ENCODE results near the gene ZNF32. TPM values are rescaled to one million over a fixed set of nuclear protein-coding genes. Genes with fewer than 3 reads are reported as not detected.

Gene ZNF32
- total RNA-seq, 1 experiment from 2014 or later = not detected

GRCh38 chr10:43681220-43681619 lies 32.5 kb upstream of the ZNF32 start:
- no peak for DNase-seq (ENCODE audit: low spot score)

- peak; percentile 59 for DNase-seq (ENCODE audit: low spot score)
These were observed 31.4 kb upstream of the ZNF32 start for GRCh38 chr10:43680035-43680434.

GRCh38 chr10:43679509-43679908 lies 30.8 kb upstream of the ZNF32 start:
- DNase-seq (ENCODE audit: low spot score) = peak; percentile 46

- DNase-seq (ENCODE audit: low spot score) = no peak
These were observed 30.0 kb upstream of the ZNF32 start for GRCh38 chr10:43678654-43679053.

GRCh38 chr10:43676901-43677300 lies 28.2 kb upstream of the ZNF32 start:
- no peak for DNase-seq (ENCODE audit: low spot score)

GRCh38 chr10:43676331-43676730 lies 27.6 kb upstream of the ZNF32 start:
- no peak for DNase-seq (ENCODE audit: low spot score)

GRCh38 chr10:43674553-43675210 lies 26.0 kb upstream of the ZNF32 start:
- no peak for DNase-seq (ENCODE audit: low spot score)

GRCh38 chr10:43673471-43673870 lies 24.8 kb upstream of the ZNF32 start:
- no peak for DNase-seq (ENCODE audit: low spot score)

DNA sequence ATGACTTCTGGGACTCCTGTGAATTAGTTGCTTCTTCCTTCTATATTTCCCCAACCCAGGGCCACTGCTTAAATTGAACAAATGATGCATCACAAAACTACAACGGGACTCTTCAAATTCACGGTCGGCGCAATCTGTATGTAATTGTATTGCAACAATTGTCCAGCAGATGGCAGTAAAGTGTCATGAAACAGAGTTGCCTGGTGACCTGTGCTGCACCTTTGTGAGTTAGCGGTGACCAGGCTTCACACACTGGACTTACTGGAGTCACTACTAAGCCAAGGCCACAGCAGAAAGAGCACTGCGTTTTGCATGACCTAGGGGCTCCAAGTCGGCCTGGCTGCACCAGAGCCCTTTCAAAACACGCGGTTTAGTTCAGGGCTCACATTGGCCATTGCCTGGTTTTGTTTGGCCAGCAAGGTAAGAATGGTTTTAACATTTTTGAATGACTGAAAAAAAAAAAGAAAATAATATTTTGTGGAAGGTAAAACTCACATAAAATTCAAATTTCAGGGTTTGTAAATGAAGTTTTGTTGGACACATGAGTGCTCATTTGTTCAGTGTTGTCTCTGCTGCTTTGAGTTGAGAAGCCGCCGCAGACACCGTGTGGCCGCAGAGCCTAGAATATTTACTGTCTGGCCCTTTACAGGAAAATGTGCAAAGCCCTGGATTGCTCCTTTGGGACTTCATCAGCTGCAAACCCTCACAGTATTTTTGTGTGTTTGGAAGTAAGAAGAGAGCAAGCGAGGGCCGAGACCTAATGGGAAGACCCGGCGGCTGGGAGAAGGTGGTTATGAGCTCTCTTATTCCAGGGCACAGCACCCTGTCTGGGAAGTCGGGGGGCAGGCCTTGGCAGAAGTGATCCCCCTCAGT lies 23.2 kb upstream of the ZNF32 start:
- peak; percentile 64 for DNase-seq (ENCODE audit: low spot score)

DNA sequence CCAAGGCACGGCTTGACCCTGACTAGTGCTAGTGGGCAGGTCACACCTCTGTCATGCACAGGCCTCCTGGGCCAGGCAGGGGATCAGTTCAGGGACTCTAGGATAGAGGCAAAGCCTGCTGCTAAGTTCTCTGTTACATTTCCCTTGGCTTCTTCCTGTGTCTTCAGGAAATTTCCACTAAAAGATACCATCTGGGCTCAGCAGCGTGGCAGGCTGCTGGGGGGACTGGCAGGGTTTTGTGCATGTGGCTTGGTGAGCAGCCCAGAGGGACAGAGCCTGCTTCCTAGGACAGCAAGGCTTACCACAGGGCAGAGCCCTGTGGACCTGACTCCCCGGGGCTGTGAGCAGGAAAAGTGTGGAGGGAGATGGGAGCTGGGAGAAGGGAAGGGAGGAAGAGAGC lies 20.7 kb upstream of the ZNF32 start:
- DNase-seq (ENCODE audit: low spot score) = no peak

GRCh38 chr10:43667761-43668386 lies 19.2 kb upstream of the ZNF32 start:
- DNase-seq (ENCODE audit: low spot score) = no peak

DNA sequence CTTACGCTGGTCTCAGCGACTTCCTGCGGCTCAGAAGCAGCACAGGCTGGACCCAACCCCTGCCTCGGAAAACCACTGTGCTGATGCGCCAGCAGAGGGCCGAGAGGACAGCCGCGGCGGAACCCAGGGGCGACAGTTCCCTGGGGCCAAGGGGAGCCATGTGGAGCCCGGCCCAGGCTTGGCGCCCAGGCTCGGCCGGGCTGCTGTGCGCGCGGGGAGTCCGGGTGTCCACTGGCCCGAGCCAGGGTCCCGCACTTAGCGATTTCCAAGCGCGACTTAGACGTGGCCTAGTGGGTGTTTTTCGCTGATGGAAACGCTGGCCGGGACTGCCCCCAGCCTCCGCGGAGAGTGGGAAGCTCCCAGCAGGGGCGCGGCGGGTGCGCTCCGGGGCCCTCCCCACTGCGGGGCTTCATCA lies 18.6 kb upstream of the ZNF32 start:
- DNase-seq (ENCODE audit: low spot score) = no peak

DNA sequence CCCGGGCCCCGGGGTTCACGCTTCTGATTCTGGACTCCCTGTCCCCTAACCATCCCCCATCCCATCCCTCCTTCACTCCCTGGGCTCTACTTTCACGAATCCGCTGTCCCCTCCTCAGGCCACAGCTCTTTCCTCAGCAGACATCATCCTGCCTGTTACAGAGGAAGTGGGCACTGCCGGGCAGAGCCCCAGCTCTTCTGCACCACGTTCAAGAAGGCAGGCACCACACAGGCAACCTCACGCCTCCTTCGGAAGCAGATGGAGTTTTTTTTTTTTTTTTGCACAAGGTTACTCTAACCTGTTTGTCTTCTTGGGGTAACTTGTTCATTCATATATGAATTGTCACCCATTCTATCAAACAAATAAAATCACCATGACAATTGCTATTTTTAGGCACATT lies 17.9 kb upstream of the ZNF32 start:
- DNase-seq (ENCODE audit: low spot score) = no peak

DNA sequence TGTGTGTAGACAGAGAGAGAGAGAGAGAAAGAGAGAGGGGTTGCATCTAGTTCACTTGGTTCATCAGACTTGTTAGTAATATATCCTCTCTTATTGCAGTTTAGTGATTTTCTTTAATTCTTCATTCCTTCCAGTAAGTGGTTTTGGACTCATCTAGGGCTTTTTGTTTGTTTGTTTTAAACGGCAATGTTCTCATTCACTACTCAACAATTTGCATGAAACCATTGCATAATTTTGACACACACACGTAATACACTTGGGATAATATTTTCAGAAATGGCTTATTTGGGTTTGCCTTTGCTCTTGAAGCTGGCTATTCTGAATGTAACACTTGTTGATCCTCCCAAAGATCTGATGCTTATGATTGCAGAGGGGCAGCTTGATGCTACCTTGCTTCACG lies 16.4 kb upstream of the ZNF32 start:
- no peak for DNase-seq (ENCODE audit: low spot score)

DNA sequence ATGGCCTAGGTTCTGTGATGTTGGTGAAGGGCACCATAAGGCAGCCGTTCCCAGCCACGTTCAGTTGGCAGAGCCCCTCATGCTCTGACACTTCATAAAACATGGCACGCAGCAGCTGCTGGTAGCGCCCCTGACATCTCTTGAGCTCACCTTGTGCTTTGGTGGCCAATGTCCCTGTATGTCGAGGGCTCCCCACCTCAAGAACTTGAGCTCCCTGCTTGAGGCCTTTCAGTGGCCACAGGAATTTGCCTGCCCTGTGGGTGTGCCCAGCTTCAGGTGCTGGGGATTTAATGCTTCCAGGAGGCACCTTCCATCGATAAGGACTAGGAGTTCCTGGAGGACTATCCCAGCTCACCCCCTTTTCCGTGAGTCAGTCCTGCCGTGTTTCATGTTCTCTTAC lies 9.5 kb upstream of the ZNF32 start:
- no peak for DNase-seq (ENCODE audit: low spot score)

- DNase-seq (ENCODE audit: low spot score) = no peak
These were observed 6.6 kb upstream of the ZNF32 start for GRCh38 chr10:43655311-43655710.

DNA sequence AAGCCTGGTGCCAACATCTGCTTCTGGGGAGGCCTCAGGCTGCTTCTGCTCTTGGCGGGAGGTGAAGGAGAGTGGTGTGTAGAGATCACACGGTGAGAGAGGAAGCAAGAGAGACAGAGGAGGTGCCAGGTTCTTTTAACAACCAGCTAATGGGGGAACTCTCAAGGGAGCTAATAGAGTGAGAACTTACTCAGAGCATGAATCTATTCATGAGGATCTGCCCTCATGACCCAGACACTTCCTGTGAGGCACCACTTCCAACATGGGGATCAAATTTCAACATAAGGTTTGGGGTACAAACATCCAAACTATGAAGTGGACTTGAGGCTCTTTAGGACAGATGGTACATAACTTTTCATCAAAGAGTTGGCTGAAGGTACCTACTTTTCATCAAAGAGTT lies 5.1 kb upstream of the ZNF32 start:
- DNase-seq (ENCODE audit: low spot score) = no peak

DNA sequence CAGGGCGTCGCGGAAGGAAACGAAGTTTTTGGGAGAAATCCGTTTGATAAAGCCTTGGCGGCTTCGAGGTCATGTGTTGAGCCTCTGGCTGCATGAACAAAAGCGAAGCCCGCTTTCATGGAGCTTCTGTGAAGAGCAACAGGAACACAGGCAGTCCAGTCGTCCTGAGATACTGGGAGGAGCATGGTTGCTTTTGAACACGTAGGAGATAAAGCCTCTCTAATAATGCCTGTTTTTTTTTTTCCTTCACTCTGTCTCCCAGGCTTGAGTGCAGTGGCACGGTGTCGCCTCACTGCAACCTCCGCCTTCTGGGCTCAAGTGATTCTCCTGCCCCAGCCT lies 473 bp upstream of the ZNF32 start:
- no peak for DNase-seq (ENCODE audit: low spot score)

DNA sequence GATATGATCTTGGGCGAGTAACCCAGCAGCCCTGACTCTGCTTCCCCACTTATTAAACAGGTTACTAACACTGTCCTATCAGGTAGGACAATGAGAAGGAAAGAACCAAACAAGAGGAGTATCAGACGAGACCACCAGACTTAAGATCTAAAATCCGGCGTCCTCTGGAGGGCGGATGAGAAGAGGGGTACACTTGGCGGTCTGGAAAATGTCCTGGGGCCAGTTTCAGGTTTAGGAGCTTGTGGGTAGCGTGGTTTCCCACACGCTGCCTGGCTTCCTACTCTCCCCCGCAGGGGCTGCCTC lies 635 bp downstream of the ZNF32 start:
- no peak for DNase-seq (ENCODE audit: low spot score)

DNA sequence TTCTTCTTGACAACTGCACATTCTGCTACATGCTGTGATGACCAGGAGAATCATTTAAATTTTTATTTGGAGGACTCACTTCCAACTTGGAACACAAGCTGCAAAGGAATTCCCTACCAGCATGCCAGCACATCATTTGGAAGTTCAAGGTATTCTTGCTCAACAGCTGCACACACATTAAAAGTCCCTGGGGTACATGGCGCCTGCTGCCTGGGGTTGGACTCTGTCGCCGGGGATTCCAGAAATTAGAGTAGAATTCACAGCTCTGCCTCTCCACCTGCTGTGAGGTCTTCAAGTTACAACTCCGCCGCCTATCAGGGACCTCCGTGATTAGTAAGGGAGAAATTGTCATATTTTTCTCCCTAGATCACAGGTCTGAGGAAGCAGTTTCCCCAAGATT lies 1.1 kb downstream of the ZNF32 start:
- no peak for DNase-seq (ENCODE audit: low spot score)

DNA sequence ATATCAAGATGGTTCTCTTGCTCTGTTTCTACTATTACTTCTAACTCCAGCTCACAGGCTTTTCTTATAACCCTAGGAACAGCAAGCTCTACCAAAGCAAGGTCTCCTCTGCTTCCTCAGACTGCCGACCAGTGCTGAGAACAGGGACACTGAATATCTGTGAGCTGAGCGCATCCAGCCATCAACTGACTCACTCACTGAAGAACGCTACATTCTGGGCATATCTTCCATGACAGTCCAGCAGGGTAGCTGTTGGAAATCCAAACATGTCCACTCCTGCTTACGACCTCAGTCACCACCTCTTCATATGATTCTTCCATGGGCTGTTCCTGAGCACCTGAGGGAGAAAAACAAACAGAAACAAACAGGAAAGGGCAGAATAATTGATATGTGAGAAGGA lies 2.8 kb downstream of the ZNF32 start:
- DNase-seq (ENCODE audit: low spot score) = no peak

GRCh38 chr10:43644252-43644651 lies 4.4 kb downstream of the ZNF32 start:
- no peak for DNase-seq (ENCODE audit: low spot score)

DNA sequence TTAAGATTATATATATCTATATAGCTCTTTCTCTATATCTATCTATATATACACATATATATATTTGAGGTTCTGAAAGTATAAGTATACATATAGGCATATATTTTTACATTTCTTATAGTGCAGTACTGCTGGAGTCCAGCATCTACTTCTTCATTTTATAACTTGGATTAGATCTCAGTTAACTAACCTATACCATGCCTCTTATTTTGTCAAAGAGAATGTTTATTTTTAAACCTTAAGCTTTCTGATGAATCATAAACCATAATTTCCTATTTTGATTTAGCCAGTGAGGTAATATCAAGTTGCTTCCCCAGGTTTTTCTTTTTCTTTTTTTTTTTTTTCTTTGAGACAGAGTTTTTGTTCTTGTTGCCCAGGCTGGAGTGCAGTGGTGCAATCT lies 8.1 kb downstream of the ZNF32 start:
- DNase-seq (ENCODE audit: low spot score) = no peak

Data from A172 (cell line).